Measurements from ENCODE around the gene MORN1.

MORN1 gene

GRCh38 chr1:2382621-2383361, 8.6 kb downstream of the MORN1 start:
- no peaks in the 10 kb centered on the region for H3K9me3 ChIP-seq (ENCODE audit: control insufficient read depth, low read length)
- H3K4me3 ChIP-seq (ENCODE audit: insufficient read depth, low read depth, low read length) = no peak overlapping the region
- no peaks in the 10 kb centered on the region for H3K27me3 ChIP-seq (ENCODE audit: control insufficient read depth, insufficient read depth, low read length, poor library complexity, severe bottlenecking)
- 65% methylated on average over 13 of the region's 13 CpGs for WGBS, 2 experiments
- H3K4me1 ChIP-seq (ENCODE audit: control insufficient read depth, insufficient read depth, low read length) = no peaks in the 10 kb centered on the region
- H3K27ac ChIP-seq (ENCODE audit: insufficient read depth, low read depth, low read length, poor library complexity, severe bottlenecking) = no peak overlapping the region
- peaks cover 3% of the 10 kb centered on the region for H3K36me3 ChIP-seq (ENCODE audit: control insufficient read depth, insufficient read depth, low read length)

- no peaks in the 10 kb centered on the region for H3K4me1 ChIP-seq (ENCODE audit: control insufficient read depth, insufficient read depth, low read length)
- no peaks in the 10 kb centered on the region for H3K36me3 ChIP-seq (ENCODE audit: control insufficient read depth, insufficient read depth, low read length)
- 63 to 65% methylated on average over 28 of the region's 28 CpGs for WGBS, 2 experiments
- H3K4me3 ChIP-seq (ENCODE audit: insufficient read depth, low read depth, low read length) = no peak overlapping the region
- H3K27me3 ChIP-seq (ENCODE audit: control insufficient read depth, insufficient read depth, low read length, poor library complexity, severe bottlenecking) = no peaks in the 10 kb centered on the region
- no peak overlapping the region for H3K27ac ChIP-seq (ENCODE audit: insufficient read depth, low read depth, low read length, poor library complexity, severe bottlenecking)
- H3K9me3 ChIP-seq (ENCODE audit: control insufficient read depth, low read length) = no peaks in the 10 kb centered on the region
Measured at GRCh38 chr1:2381741-2382620, 9.4 kb downstream of the MORN1 start.

DNA sequence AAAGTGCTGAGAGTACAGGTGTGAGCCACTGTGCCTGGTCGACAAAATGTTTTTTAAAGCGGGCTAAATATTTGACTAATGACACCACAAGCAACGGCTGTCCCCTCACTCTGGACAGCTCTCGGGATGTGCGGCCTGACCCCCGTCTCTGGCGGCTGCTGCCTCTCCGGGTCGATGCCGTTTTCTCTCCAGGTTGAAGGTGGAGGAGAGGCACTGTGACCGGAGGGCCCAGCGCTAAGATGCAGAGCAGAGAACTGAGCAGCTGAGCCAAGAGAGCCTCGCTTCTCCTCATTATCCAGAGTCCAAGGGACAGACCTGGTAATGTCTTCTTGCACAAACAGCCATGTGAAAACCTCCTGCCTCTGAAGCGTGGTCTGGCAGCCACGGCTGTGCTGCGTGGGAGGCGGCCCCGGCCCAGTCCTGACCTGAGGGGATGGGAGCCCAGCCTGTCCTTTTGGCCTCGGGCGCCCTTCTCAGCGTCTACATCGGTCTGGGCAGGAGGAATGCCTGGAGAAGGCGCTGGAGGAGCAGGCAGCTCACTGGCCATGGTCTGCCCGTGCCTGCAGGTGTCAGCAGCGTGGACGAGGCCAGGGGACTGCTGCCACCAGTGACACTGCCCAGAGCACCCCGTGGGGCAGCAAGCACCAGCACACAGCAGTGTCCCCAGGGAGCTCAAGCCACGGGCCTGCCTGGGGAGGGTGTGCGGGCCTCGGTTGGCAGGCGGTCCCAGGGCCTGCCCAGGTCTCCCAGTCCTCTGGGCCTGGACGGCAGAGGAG, 10.3 kb downstream of the MORN1 start:
- Histone ChIP-seq H3K36me3 (ENCODE audit: control insufficient read depth, insufficient read depth, low read length) (no peaks in the 10 kb centered on the region), H3K4me1 (ENCODE audit: control insufficient read depth, insufficient read depth, low read length) (no peaks in the 10 kb centered on the region), H3K9me3 (ENCODE audit: control insufficient read depth, low read length) (no peaks in the 10 kb centered on the region), H3K27ac (ENCODE audit: insufficient read depth, low read depth, low read length, poor library complexity, severe bottlenecking) (no peak overlapping the region), H3K27me3 (ENCODE audit: control insufficient read depth, insufficient read depth, low read length, poor library complexity, severe bottlenecking) (no peaks in the 10 kb centered on the region), H3K4me3 (ENCODE audit: insufficient read depth, low read depth, low read length) (no peak overlapping the region)
- 93 to 94% methylated on average over 32 of the region's 32 CpGs for WGBS, 2 experiments

DNA sequence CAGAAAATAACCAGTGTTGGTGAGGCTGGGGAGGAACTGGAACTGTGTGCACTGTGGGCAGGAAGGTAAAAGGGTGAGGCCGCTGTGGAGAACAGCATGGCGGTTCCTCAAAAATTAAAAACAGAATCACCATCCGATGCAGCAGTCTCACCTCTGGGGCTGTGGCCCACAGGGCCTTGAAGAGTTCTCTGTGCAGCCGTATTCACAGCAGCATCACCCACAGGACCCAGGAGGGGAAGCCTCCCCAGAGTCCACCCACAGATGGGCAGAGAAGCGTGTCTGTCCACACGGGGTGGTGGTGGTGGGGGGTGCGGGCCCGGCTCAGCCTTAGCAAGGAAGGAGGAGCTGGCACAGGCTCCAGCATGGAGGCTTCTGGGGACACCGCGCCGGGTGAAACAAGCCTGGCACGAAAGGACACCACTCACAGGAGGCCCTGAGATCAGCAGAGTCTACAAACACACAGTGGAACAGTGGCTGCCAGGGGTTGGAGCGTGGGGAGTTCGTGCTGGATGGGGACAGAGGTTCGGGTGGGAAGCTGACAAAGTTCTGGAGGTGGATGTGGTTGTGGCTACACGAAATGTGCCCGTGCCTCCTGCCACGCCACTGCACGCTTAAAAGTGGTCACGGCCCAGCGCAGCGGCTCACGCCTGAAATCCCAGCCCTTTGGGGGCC, 11.5 kb downstream of the MORN1 start:
- H3K36me3 ChIP-seq (ENCODE audit: control insufficient read depth, insufficient read depth, low read length) = no peaks in the 10 kb centered on the region
- H3K27me3 ChIP-seq (ENCODE audit: control insufficient read depth, insufficient read depth, low read length, poor library complexity, severe bottlenecking) = no peaks in the 10 kb centered on the region
- no peaks in the 10 kb centered on the region for H3K4me1 ChIP-seq (ENCODE audit: control insufficient read depth, insufficient read depth, low read length)
- H3K9me3 ChIP-seq (ENCODE audit: control insufficient read depth, low read length) = no peaks in the 10 kb centered on the region
- 95 to 96% methylated on average over 23 of the region's 23 CpGs for WGBS, 2 experiments
- H3K27ac ChIP-seq (ENCODE audit: insufficient read depth, low read depth, low read length, poor library complexity, severe bottlenecking) = no peak overlapping the region
- H3K4me3 ChIP-seq (ENCODE audit: insufficient read depth, low read depth, low read length) = no peak overlapping the region

GRCh38 chr1:2378956-2379732, 12.2 kb downstream of the MORN1 start:
- Histone ChIP-seq H3K36me3 (ENCODE audit: control insufficient read depth, insufficient read depth, low read length) (no peaks in the 10 kb centered on the region), H3K4me1 (ENCODE audit: control insufficient read depth, insufficient read depth, low read length) (no peaks in the 10 kb centered on the region), H3K27me3 (ENCODE audit: control insufficient read depth, insufficient read depth, low read length, poor library complexity, severe bottlenecking) (no peaks in the 10 kb centered on the region), H3K4me3 (ENCODE audit: insufficient read depth, low read depth, low read length) (no peak overlapping the region), H3K9me3 (ENCODE audit: control insufficient read depth, low read length) (no peaks in the 10 kb centered on the region), H3K27ac (ENCODE audit: insufficient read depth, low read depth, low read length, poor library complexity, severe bottlenecking) (no peak overlapping the region)
- WGBS, 2 experiments = 93 to 94% methylated on average over 17 to 18 of the region's 18 CpGs

GRCh38 chr1:2378441-2378851, 12.9 kb downstream of the MORN1 start:
- 94% methylated on average over 24 of the region's 24 CpGs for WGBS, 2 experiments
- Histone ChIP-seq H3K4me3 (ENCODE audit: insufficient read depth, low read depth, low read length) (no peak overlapping the region), H3K27me3 (ENCODE audit: control insufficient read depth, insufficient read depth, low read length, poor library complexity, severe bottlenecking) (no peaks in the 10 kb centered on the region), H3K9me3 (ENCODE audit: control insufficient read depth, low read length) (no peaks in the 10 kb centered on the region), H3K27ac (ENCODE audit: insufficient read depth, low read depth, low read length, poor library complexity, severe bottlenecking) (no peak overlapping the region), H3K36me3 (ENCODE audit: control insufficient read depth, insufficient read depth, low read length) (no peaks in the 10 kb centered on the region), H3K4me1 (ENCODE audit: control insufficient read depth, insufficient read depth, low read length) (no peaks in the 10 kb centered on the region)

GRCh38 chr1:2377751-2378440, 13.5 kb downstream of the MORN1 start:
- Histone ChIP-seq H3K36me3 (ENCODE audit: control insufficient read depth, insufficient read depth, low read length) (no peaks in the 10 kb centered on the region), H3K27ac (ENCODE audit: insufficient read depth, low read depth, low read length, poor library complexity, severe bottlenecking) (no peak overlapping the region), H3K27me3 (ENCODE audit: control insufficient read depth, insufficient read depth, low read length, poor library complexity, severe bottlenecking) (no peaks in the 10 kb centered on the region), H3K4me3 (ENCODE audit: insufficient read depth, low read depth, low read length) (no peak overlapping the region), H3K4me1 (ENCODE audit: control insufficient read depth, insufficient read depth, low read length) (no peaks in the 10 kb centered on the region), H3K9me3 (ENCODE audit: control insufficient read depth, low read length) (no peaks in the 10 kb centered on the region)
- 93 to 94% methylated on average over 16 of the region's 16 CpGs for WGBS, 2 experiments

DNA sequence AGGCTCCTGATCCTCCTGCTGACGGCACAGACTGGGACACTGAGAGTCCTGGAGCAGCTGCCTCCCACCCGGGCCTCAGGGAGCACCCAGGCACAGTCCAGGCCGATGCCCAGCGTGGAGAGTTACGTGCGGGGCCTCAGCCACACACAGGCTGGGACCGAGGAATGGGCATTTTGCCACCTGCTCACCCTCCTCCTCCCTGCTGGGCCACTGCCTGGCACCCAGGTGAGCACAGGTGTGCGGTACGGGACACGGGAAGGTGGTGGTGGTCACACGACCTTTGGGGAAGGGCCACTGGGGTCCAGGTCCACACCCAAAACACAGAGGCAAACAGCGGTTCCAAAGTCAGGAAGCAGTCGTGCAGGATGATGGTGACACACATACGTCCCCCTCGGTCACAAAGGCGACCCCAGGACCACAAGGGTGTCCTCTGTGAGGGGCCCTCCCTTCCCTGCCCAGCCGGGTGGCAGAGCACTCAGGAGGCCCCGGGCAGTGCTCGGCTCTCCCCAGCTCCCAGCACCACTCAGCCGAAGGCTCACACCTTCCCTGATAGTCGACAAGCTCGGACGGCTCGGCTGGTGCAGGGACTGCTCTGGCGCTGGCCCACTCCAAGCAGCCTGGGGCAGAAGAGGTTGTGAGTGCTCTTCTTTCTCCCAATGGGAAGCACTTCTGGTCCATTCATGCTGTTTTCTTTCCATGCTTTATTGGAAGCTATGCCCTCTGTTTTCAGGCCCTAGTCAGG, 14.3 kb downstream of the MORN1 start:
- no peaks in the 10 kb centered on the region for H3K9me3 ChIP-seq (ENCODE audit: control insufficient read depth, low read length)
- 92 to 93% methylated on average over 25 of the region's 25 CpGs for WGBS, 2 experiments
- no peaks in the 10 kb centered on the region for H3K36me3 ChIP-seq (ENCODE audit: control insufficient read depth, insufficient read depth, low read length)
- no peaks in the 10 kb centered on the region for H3K27me3 ChIP-seq (ENCODE audit: control insufficient read depth, insufficient read depth, low read length, poor library complexity, severe bottlenecking)
- H3K4me1 ChIP-seq (ENCODE audit: control insufficient read depth, insufficient read depth, low read length) = no peaks in the 10 kb centered on the region
- no peak overlapping the region for H3K4me3 ChIP-seq (ENCODE audit: insufficient read depth, low read depth, low read length)
- no peak overlapping the region for H3K27ac ChIP-seq (ENCODE audit: insufficient read depth, low read depth, low read length, poor library complexity, severe bottlenecking)
